ENCODE results near the gene NMRK2. TPM values are rescaled to one million over a fixed set of nuclear protein-coding genes. Genes with fewer than 3 reads are reported as not detected.

The NMRK2 gene
- polyA plus RNA-seq, 3 donors from 2014 or later: not detected

- Mint-ChIP-seq H3K4me3 (peak overlapping the region; percentile 90 to 98 (median 98)), H3K36me3 (peaks cover 0 to 32% (median 13%) of the 10 kb centered on the region in 3 donors), H3K4me1 (peaks cover 45 to 51% of the 10 kb centered on the region in 2 donors), H3K9me3 (no peaks in the 10 kb centered on the region), H3K27me3 (ENCODE audit: low read depth in 3 of 3) (peaks cover 26 to 50% (median 46%) of the 10 kb centered on the region in 3 donors), H3K27ac (peak overlapping the region; percentile 92 to 97 (median 96))
- peak in 1 of 3 donors; percentile 16 for DNase-seq
Observed at GRCh38 chr19:3983936-3984583, 51.2 kb downstream of the NMRK2 start.

- Mint-ChIP-seq H3K27me3 (ENCODE audit: low read depth in 3 of 3) (peaks cover 22 to 46% (median 43%) of the 10 kb centered on the region in 3 donors), H3K4me1 (peaks cover 45 to 51% of the 10 kb centered on the region in 2 donors), H3K4me3 (peak overlapping the region; percentile 90 to 98 (median 98)), H3K27ac (peak overlapping the region; percentile 92 to 97 (median 96)), H3K9me3 (no peaks in the 10 kb centered on the region), H3K36me3 (peaks cover 0 to 27% (median 13%) of the 10 kb centered on the region in 3 donors)
- peak in 1 of 3 donors; percentile 6 for DNase-seq
Observed at GRCh38 chr19:3984584-3984907, 51.7 kb downstream of the NMRK2 start.

GRCh38 chr19:3984908-3985642 lies 52.2 kb downstream of the NMRK2 start, which contains the start of gene EEF2:
Gene EEF2 (minus strand): TSS chr19:3985463. CDS start chr19:3985380, 83 bp downstream.
- Mint-ChIP-seq H3K27ac (peak within 1 kb of the TSS; percentile 92 to 97 (median 96)), H3K4me3 (peak within 1 kb of the TSS; percentile 90 to 98 (median 98)), H3K27me3 (ENCODE audit: low read depth in 3 of 3) (peaks cover 19 to 44% (median 41%) of the 10 kb centered on the region in 3 donors)

GRCh38 chr19:3985643-3986259 lies 52.9 kb downstream of the NMRK2 start:
- peaks cover 0 to 24% (median 13%) of the 10 kb centered on the region in 3 donors for H3K36me3 Mint-ChIP-seq
- peak overlapping the region; percentile 90 to 98 (median 98) for H3K4me3 Mint-ChIP-seq
- peaks cover 47 to 58% of the 10 kb centered on the region in 2 donors for H3K4me1 Mint-ChIP-seq

More at GRCh38 chr19:3984908-3985642, 52.2 kb downstream of the NMRK2 start, which contains the start of gene EEF2:
- peak; percentile 91 to 94 (median 93) for DNase-seq
- Mint-ChIP-seq H3K9me3 (no peaks in the 10 kb centered on the region), H3K4me1 (peaks cover 46 to 54% of the 10 kb centered on the region in 2 donors), H3K36me3 (peaks cover 0 to 24% (median 13%) of the 10 kb centered on the region in 3 donors)

GRCh38 chr19:3986260-3987041 lies 53.6 kb downstream of the NMRK2 start:
- DNase-seq: peak; percentile 62 to 72 (median 64)
- Mint-ChIP-seq H3K36me3 (peaks cover 0 to 20% (median 9%) of the 10 kb centered on the region in 3 donors), H3K27me3 (ENCODE audit: low read depth in 3 of 3) (peaks cover 20 to 43% (median 34%) of the 10 kb centered on the region in 3 donors), H3K4me1 (peaks cover 47 to 58% of the 10 kb centered on the region in 2 donors), H3K27ac (peak overlapping the region; percentile 66 to 96 (median 73)), H3K4me3 (peak overlapping the region; percentile 90 to 98 (median 98)), H3K9me3 (no peaks in the 10 kb centered on the region)

More at GRCh38 chr19:3985643-3986259, 52.9 kb downstream of the NMRK2 start:
- peaks cover 20 to 46% (median 38%) of the 10 kb centered on the region in 3 donors for H3K27me3 Mint-ChIP-seq (ENCODE audit: low read depth in 3 of 3)
- peak overlapping the region; percentile 92 to 97 (median 96) for H3K27ac Mint-ChIP-seq
- no peak for DNase-seq
- H3K9me3 Mint-ChIP-seq: no peaks in the 10 kb centered on the region

- peak overlapping the region in 5 of 6 donors; percentile 55 to 78 (median 70) for H3K27ac Mint-ChIP-seq
- H3K9me3 Mint-ChIP-seq: no peaks in the 10 kb centered on the region
- H3K27me3 Mint-ChIP-seq (ENCODE audit: low read depth in 3 of 3): peaks cover 20 to 41% (median 33%) of the 10 kb centered on the region in 3 donors
- H3K36me3 Mint-ChIP-seq: peaks cover 0 to 20% (median 9%) of the 10 kb centered on the region in 3 donors
- H3K4me3 Mint-ChIP-seq: peak overlapping the region; percentile 63 to 73 (median 71)
- peaks cover 44 to 53% of the 10 kb centered on the region in 2 donors for H3K4me1 Mint-ChIP-seq
- DNase-seq: peak; percentile 84 to 90 (median 90)
Observed at GRCh38 chr19:3987619-3988371, 54.9 kb downstream of the NMRK2 start.

- Mint-ChIP-seq H3K9me3 (no peaks in the 10 kb centered on the region), H3K4me1 (peaks cover 20 to 26% of the 10 kb centered on the region in 2 donors), H3K36me3 (no peaks in the 10 kb centered on the region), H3K4me3 (peak overlapping the region in 3 of 5 donors; percentile 28 to 60 (median 51)), H3K27me3 (ENCODE audit: low read depth in 3 of 3) (peaks cover 11 to 23% (median 13%) of the 10 kb centered on the region in 3 donors), H3K27ac (peak overlapping the region in 1 of 6 donors; percentile 20)
- DNase-seq: no peak
Observed at GRCh38 chr19:3990815-3991117, 57.9 kb downstream of the NMRK2 start.

Other genes starting within 250 kb of the NMRK2 start
- 10 to 100 TPM in 1 of 3 donors, 1 to 10 TPM in 1, not detected in 1; 4.3 to 25.7 TPM for gene PIP5K1C, start 232.6 kb upstream of the NMRK2 start, polyA plus RNA-seq
- under 1 TPM in 1 of 3 donors, not detected in 2; 0.34 TPM for gene TJP3, start 224.7 kb upstream of the NMRK2 start, polyA plus RNA-seq
- gene APBA3, start 171.4 kb upstream of the NMRK2 start, polyA plus RNA-seq: 10 to 100 TPM; 24.2 to 32.4 (median 31.2) TPM
- 100 to 1,000 TPM; 116 to 167 (median 122) TPM for gene MRPL54, start 170.4 kb upstream of the NMRK2 start, polyA plus RNA-seq
- not detected for gene RAX2, start 160.8 kb upstream of the NMRK2 start, polyA plus RNA-seq
- 100 to 1,000 TPM; 326 to 436 (median 418) TPM for gene MATK, start 146.7 kb upstream of the NMRK2 start, polyA plus RNA-seq
- gene ZFR2, start 64.0 kb upstream of the NMRK2 start, polyA plus RNA-seq: 1 to 10 TPM; 2.1 to 5.4 (median 3.1) TPM
- not detected for gene ATCAY, start 52.4 kb upstream of the NMRK2 start, polyA plus RNA-seq
- gene DAPK3, start 38.0 kb downstream of the NMRK2 start, polyA plus RNA-seq: 10 to 100 TPM; 28.3 to 45.3 (median 29.6) TPM
- 100 to 1,000 TPM; 167 to 381 (median 325) TPM for gene EEF2, start 52.4 kb downstream of the NMRK2 start, polyA plus RNA-seq
- gene PIAS4, start 74.7 kb downstream of the NMRK2 start, polyA plus RNA-seq: 1 to 10 TPM; 6.1 to 8.5 (median 7.3) TPM
- gene ZBTB7A, start 133.8 kb downstream of the NMRK2 start, polyA plus RNA-seq: 10 to 100 TPM; 10.2 to 62.3 (median 29.0) TPM
- gene MAP2K2, start 191.1 kb downstream of the NMRK2 start, polyA plus RNA-seq: 10 to 100 TPM; 75.5 to 96.0 (median 86.6) TPM
- not detected for gene CREB3L3, start 220.6 kb downstream of the NMRK2 start, polyA plus RNA-seq
- gene SIRT6, start 249.5 kb downstream of the NMRK2 start, polyA plus RNA-seq: 1 to 10 TPM in 2 of 3 donors, under 1 TPM in 1; 0.86 to 7.4 (median 1.4) TPM
- gene ANKRD24, start 249.6 kb downstream of the NMRK2 start, polyA plus RNA-seq: under 1 TPM in 1 of 3 donors, not detected in 2; 0.24 TPM

Measured in immature natural killer cell (primary cell).